HEK293 (cell line): Measurements from ENCODE around the gene SRR.

Experiments
- CTCF ChIA-PET: fragments of 350-600 bp; formaldehyde crosslinking; extraction: SDS; loops from one replicate; lab custom pipeline; 2021; ENCODE audit warnings: antibody characterized with exemption; lab: Yijun Ruan, JAX
- POLR2A ChIA-PET: fragments of 300-600 bp; formaldehyde crosslinking; extraction: SDS; loops from one replicate; lab custom pipeline; 2020; ENCODE audit warnings: antibody characterized with exemption, inconsistent platforms; lab: Yijun Ruan, JAX
- H3K27ac ChIP-seq: fragments of 200-500 bp; sonication (Bioruptor generic); 2 replicates; pipeline ENCODE4 v1.5.1; 2014; ENCODE audit warnings: low read depth, low read length, control low read depth, inconsistent platforms; ENCODE audit errors: extremely low read depth
- H3K36me3 ChIP-seq, 2 experiments: fragments of 200-500 bp in 1 of 2; sonication (Bioruptor generic) in 1 of 2; 1 replicate in 1 of 2; 2 replicates in 1 of 2; pipeline ENCODE4 v1.5.1; 2014 to 2017; ENCODE audit warnings: inconsistent platforms in 2 of 2, low read length in 2 of 2; ENCODE audit not compliant: control insufficient read depth in 2 of 2, insufficient read depth in 1 of 2
- H3K4me1 ChIP-seq: fragments of 200-500 bp; sonication (Bioruptor generic); 2 replicates; pipeline ENCODE4 v1.5.1; 2014; ENCODE audit warnings: mild to moderate bottlenecking, low read length, inconsistent platforms; ENCODE audit not compliant: control insufficient read depth, insufficient read depth
- H3K4me3 ChIP-seq: 2 replicates; pipeline ENCODE4 v1.5.1; 2011; ENCODE audit warnings: low read depth, mild to moderate bottlenecking, control low read depth, low read length, moderate library complexity
- H3K9me3 ChIP-seq: fragments of 200-500 bp; sonication (Bioruptor generic); 2 replicates; pipeline ENCODE4 v1.5.1; 2014; ENCODE audit warnings: low read depth, low read length, inconsistent platforms; ENCODE audit not compliant: control insufficient read depth, insufficient read depth
- BCL11B ChIP-seq: fragments of 450-650 bp; formaldehyde crosslinking; IDR thresholded peaks from 2 replicates; pipeline ENCODE4 v1.5.1; 2016; ENCODE audit warnings: low read depth, missing biosample characterization, missing genetic modification characterization
- GLIS1 ChIP-seq: fragments of 450-650 bp; formaldehyde crosslinking; IDR thresholded peaks from 2 replicates; pipeline ENCODE4 v1.5.1; 2016; ENCODE audit warnings: missing biosample characterization, missing genetic modification characterization
- GLIS2 ChIP-seq: fragments of 450-650 bp; formaldehyde crosslinking; IDR thresholded peaks from 2 replicates; pipeline ENCODE4 v1.5.1; 2016; ENCODE audit warnings: missing biosample characterization, missing genetic modification characterization
- HOXA7 ChIP-seq: sonication (generic); formaldehyde crosslinking; IDR thresholded peaks from 2 replicates; pipeline ENCODE4 v1.8.1; 2022; ENCODE audit warnings: missing genetic modification reagents, borderline replicate concordance
- KLF1 ChIP-seq: fragments of 450-650 bp; formaldehyde crosslinking; IDR thresholded peaks from 2 replicates; pipeline ENCODE4 v1.5.1; 2016; ENCODE audit warnings: missing biosample characterization, missing genetic modification characterization
- KLF17 ChIP-seq: fragments of 450-650 bp; formaldehyde crosslinking; IDR thresholded peaks from 2 replicates; pipeline ENCODE4 v1.5.1; 2016; ENCODE audit warnings: missing biosample characterization, missing genetic modification characterization
- OSR2 ChIP-seq: fragments of 450-650 bp; formaldehyde crosslinking; IDR thresholded peaks from 2 replicates; pipeline ENCODE4 v1.5.1; 2016; ENCODE audit warnings: missing biosample characterization, missing genetic modification characterization
- PRDM10 ChIP-seq: fragments of 450-650 bp; formaldehyde crosslinking; IDR thresholded peaks from 2 replicates; pipeline ENCODE4 v1.5.1; 2016; ENCODE audit warnings: missing biosample characterization, missing genetic modification characterization
- SETDB1 ChIP-seq: IDR thresholded peaks from one replicate; pipeline ENCODE4 v1.6.1; 2017; ENCODE audit warnings: mild to moderate bottlenecking, low read length, moderate library complexity, mixed read lengths; ENCODE audit not compliant: insufficient read length
- SP7 ChIP-seq: fragments of 450-650 bp; formaldehyde crosslinking; IDR thresholded peaks from 2 replicates; pipeline ENCODE4 v1.5.1; 2016; ENCODE audit warnings: missing biosample characterization, missing genetic modification characterization
- ZBTB11 ChIP-seq: fragments of 450-650 bp; formaldehyde crosslinking; conservative IDR thresholded peaks from 2 replicates; pipeline ENCODE4 v1.5.1; 2016; ENCODE audit warnings: low read depth, missing biosample characterization, missing genetic modification characterization
- ZBTB17 ChIP-seq: fragments of 450-650 bp; formaldehyde crosslinking; IDR thresholded peaks from 2 replicates; pipeline ENCODE4 v1.5.1; 2016; ENCODE audit warnings: missing biosample characterization, missing genetic modification characterization
- ZFP37 ChIP-seq: fragments of 450-650 bp; formaldehyde crosslinking; IDR thresholded peaks from 2 replicates; pipeline ENCODE4 v1.5.1; 2016; ENCODE audit warnings: missing biosample characterization, missing genetic modification characterization
- ZFP69B ChIP-seq: fragments of 450-650 bp; formaldehyde crosslinking; IDR thresholded peaks from 2 replicates; pipeline ENCODE4 v1.5.1; 2016; ENCODE audit warnings: missing biosample characterization, missing genetic modification characterization
- ZNF24 ChIP-seq: fragments of 450-650 bp; formaldehyde crosslinking; IDR thresholded peaks from 2 replicates; pipeline ENCODE4 v1.5.1; 2016; ENCODE audit warnings: missing biosample characterization, missing genetic modification characterization
- ZNF341 ChIP-seq: fragments of 450-650 bp; formaldehyde crosslinking; IDR thresholded peaks from 2 replicates; pipeline ENCODE4; 2016; ENCODE audit warnings: low read depth, missing biosample characterization, missing genetic modification characterization
- ZNF354C ChIP-seq: fragments of 450-650 bp; formaldehyde crosslinking; IDR thresholded peaks from 2 replicates; pipeline ENCODE4 v1.5.1; 2016; ENCODE audit warnings: missing biosample characterization, missing genetic modification characterization, low read depth, borderline replicate concordance
- ZNF366 ChIP-seq: fragments of 450-650 bp; formaldehyde crosslinking; conservative IDR thresholded peaks from 2 replicates; pipeline ENCODE4 v1.5.1; 2016; ENCODE audit warnings: missing biosample characterization, missing genetic modification characterization
- ZNF600 ChIP-seq: fragments of 450-650 bp; formaldehyde crosslinking; IDR thresholded peaks from 2 replicates; pipeline ENCODE4 v1.5.1; 2016; ENCODE audit warnings: missing biosample characterization, missing genetic modification characterization
- ZNF621 ChIP-seq: fragments of 450-650 bp; formaldehyde crosslinking; IDR thresholded peaks from 2 replicates; pipeline ENCODE4 v1.5.1; 2017; ENCODE audit warnings: missing biosample characterization, missing genetic modification characterization
- ZNF629 ChIP-seq: fragments of 450-650 bp; formaldehyde crosslinking; IDR thresholded peaks from 2 replicates; pipeline ENCODE4 v1.5.1; 2017; ENCODE audit warnings: missing biosample characterization, missing genetic modification characterization
- ZNF701 ChIP-seq: fragments of 450-650 bp; formaldehyde crosslinking; IDR thresholded peaks from 2 replicates; pipeline ENCODE4 v1.5.1; 2016; ENCODE audit warnings: missing biosample characterization, missing genetic modification characterization
- ZXDB ChIP-seq: fragments of 450-650 bp; formaldehyde crosslinking; IDR thresholded peaks from 2 replicates; pipeline ENCODE4 v1.5.1; 2016; ENCODE audit warnings: missing biosample characterization, missing genetic modification characterization
- TF ChIP-seq, protein P1 (sequence below): IDR thresholded peaks from 2 replicates; pipeline ENCODE4 v1.6.1; 2011; ENCODE audit warnings: mild to moderate bottlenecking, low read depth, low read length, borderline replicate concordance

SRR gene

DNA sequence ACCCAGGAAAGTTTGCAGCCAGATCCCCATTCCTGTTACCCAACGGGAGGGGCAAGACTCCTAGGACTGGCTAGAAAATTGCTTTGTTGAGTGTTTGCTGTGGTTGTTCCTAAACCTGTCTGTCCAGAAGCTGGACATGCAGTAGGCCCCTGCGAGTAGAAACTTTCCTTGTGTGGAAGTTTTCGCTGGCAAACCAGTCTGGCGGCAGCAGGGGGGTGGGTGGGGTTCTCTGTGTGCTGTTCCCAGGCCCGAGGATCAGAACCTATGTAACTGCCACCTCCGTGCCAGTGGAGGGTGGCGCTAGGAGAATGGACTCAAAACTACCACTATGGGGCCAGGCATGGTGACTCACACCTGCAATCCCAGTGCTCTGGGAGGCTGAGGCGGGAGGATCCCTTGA lies 42.7 kb downstream of the SRR start:
- CTCF ChIA-PET: interaction anchor here (0.6 to 0.8 kb wide), 3 partner anchors 12 to 75 kb away, joined by 3 to 4 read pairs (median 3); no protein-coding TSS in a partner anchor
- no peak for TF ChIP-seq BCL11B
- TF ChIP-seq ZNF701 (tag by site-specific recombination): no peak
- no peaks in the 10 kb centered on the region for H3K9me3 ChIP-seq
- POLR2A ChIA-PET: interaction anchor here (0.7 to 3.8 kb wide), 3 partner anchors 9 to 576 kb away, joined by 5 to 49 read pairs (median 7); partner anchors contain the start of genes SGSM2, SMG6, SRR and TSR1
- H3K36me3 ChIP-seq: peaks cover 0 to 22% of the 10 kb centered on the region in 2 experiments; a peak in 2 of 3 replicates
- peaks cover 12% of the 10 kb centered on the region for H3K4me1 ChIP-seq
- 0 out of 2 replicates have a peak overlapping the region, but pooled peaks have one; percentile 19 for H3K27ac ChIP-seq
- no peak overlapping the region for H3K4me3 ChIP-seq

DNA sequence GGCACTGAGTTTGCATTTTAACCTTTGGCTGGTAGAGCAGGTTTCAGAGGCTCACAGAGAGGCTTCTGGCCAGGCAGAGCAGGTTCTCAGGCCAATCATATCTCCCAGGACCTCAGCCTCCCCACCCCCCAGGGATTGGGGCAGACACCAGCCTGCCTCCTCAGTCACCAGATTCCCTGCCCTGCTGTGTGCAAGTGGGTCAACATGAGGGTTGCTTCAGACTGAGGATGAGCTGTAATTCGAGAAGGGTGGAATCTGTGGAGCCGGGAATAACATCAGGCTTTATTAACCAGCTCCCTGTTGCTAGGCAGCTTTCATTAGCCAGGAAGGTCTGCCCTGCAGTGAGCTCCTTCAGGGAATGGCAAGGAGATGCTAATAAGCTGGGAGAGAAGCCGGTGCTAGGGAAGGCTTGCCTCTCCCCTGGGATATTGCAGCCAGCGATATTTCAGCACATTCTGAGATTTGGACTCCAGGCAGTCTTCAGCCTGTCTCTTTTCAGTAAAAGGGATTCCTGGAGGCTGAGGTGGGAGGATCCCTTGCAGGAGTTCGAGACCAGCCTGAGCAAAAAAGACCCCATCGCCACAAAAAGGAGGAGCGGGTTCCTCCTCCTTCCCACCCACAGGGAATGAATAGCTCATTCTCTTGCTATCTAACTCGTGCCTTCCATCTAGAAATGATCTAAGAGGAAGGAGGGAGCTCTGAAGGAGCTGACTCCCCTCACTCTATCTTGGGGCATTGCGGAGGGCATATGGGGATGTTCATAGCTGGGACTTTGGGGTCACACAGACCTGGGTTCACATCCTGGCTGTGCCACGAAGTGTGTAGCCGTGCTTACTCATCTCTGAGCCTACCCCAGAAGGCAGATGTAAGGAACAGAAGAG lies 44.3 kb downstream of the SRR start:
- POLR2A ChIA-PET: interaction anchor here (2.3 to 3.8 kb wide), 3 partner anchors 11 to 45 kb away, joined by 10 to 49 read pairs (median 11); partner anchors contain the start of genes SGSM2, SMG6, SRR and TSR1
- peak overlapping the region; percentile 48; the same call in 1 of the 2 replicates for H3K27ac ChIP-seq
- CTCF ChIA-PET: interaction anchor here (0.6 to 1.4 kb wide), 9 partner anchors 8 to 103 kb away, joined by 3 to 8 read pairs (median 4); partner anchors contain the start of gene TSR1
- H3K36me3 ChIP-seq: peaks cover 0 to 17% of the 10 kb centered on the region in 2 experiments; a peak in 2 of 3 replicates
- no peak overlapping the region for H3K4me3 ChIP-seq
- no peaks in the 10 kb centered on the region for H3K9me3 ChIP-seq
- H3K4me1 ChIP-seq: peaks cover 12% of the 10 kb centered on the region
- no peak for TF ChIP-seq ZNF621 (tag by site-specific recombination)
- peak; percentile 58; the same call in 1 of the 2 replicates for TF ChIP-seq KLF17
- peak; percentile 56; the same call in 1 of the 2 replicates for TF ChIP-seq KLF1 (tag by site-specific recombination)
- TF ChIP-seq ZNF341 (tag by site-specific recombination): peak; percentile 83
- no peak for TF ChIP-seq SETDB1
- TF ChIP-seq ZFP37 (tag by site-specific recombination): no peak
- peak; percentile 85 for TF ChIP-seq ZBTB17
- TF ChIP-seq SP7 (tag by site-specific recombination): peak; percentile 55; the same call in 1 of the 2 replicates
- TF ChIP-seq HOXA7: no peak
- 0 out of 2 replicates have a peak, but pooled peaks have one; percentile 27 for TF ChIP-seq ZNF629 (tag by site-specific recombination)
- TF ChIP-seq PRDM10: peak; percentile 47; the same call in 1 of the 2 replicates
- TF ChIP-seq ZXDB: no peak
- TF ChIP-seq GLIS2 (tag by site-specific recombination): peak; percentile 58; the same call in 1 of the 2 replicates
- TF ChIP-seq ZNF24 (tag by site-specific recombination): peak; percentile 72
- peak; percentile 92 for TF ChIP-seq ZNF600 (tag by site-specific recombination)
- TF ChIP-seq OSR2 (tag by site-specific recombination): peak; percentile 72
- TF ChIP-seq ZFP69B: 0 out of 2 replicates have a peak, but pooled peaks have one; percentile 40
- TF ChIP-seq, protein P1, sequence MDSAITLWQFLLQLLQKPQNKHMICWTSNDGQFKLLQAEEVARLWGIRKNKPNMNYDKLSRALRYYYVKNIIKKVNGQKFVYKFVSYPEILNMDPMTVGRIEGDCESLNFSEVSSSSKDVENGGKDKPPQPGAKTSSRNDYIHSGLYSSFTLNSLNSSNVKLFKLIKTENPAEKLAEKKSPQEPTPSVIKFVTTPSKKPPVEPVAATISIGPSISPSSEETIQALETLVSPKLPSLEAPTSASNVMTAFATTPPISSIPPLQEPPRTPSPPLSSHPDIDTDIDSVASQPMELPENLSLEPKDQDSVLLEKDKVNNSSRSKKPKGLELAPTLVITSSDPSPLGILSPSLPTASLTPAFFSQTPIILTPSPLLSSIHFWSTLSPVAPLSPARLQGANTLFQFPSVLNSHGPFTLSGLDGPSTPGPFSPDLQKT: no peak
- no peak for TF ChIP-seq ZNF354C (tag by site-specific recombination)
- TF ChIP-seq GLIS1 (tag by site-specific recombination): peak; percentile 95
- TF ChIP-seq ZBTB11 (tag by site-specific recombination): no peak
- TF ChIP-seq ZNF366 (tag by site-specific recombination): 0 out of 2 replicates have a peak, but pooled peaks have one; percentile 14
